GM19467 (cell line): ENCODE results near the gene BEX2.
"Not testable (repeated sequence)": the region's sequence is repeated elsewhere in the genome, so short reads cannot be mapped to it uniquely, and the experiment has no call there.

Experiments
- ATAC-seq: cut with Tn5 transposase; IDR thresholded peaks from one replicate; pipeline ENCODE4 v1.9.1; 2021; ENCODE audit warnings: mild to moderate bottlenecking, moderate library complexity; ENCODE audit not compliant: unreplicated experiment

Gene BEX2

DNA sequence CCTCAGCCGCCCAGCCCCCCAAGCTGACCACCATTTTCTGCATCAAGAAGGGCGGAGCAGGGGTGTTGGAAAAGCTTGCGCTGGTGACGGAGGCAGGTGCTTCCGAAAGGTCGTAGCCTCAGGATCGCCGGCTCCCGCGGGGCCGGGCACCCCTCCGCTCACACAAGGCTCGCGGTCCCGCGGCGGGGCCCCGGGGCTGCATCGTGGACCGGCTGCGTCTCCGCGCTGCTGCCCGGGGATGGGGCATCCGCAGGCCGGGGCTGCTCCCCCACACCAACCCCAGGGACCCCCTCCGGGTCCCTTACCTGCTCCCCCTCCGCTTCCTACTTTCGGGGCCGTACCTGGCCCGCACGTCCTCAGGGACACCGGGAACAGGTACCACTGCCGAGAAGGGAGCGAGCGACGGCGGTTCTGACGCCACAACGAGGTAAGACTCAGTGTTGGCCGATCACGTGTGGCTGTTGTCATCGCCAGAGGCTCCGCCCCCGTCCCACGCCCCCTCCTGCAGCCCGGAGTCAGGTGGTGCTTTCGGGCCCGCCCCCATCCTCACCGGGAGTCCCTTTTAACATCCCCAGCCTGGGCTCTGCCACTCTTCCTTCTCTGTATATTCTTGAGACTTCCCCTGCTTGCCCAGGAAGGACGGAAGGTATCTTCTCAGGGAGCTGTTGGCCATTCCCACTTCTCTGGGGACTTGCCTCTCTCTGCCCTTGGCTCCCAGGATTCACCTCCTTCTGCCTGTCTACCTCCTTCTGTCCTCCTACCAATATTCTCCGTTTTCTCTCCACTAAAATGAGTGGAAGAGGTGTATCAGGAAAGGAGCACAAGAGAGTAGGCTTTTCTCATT lies at the start of gene BEX2:
TSS of gene BEX2 (minus strand) at position 436 of the 844 bp plus-strand sequence. CDS start 1,014 bp downstream, outside the sequence.
- peak; percentile 96 for ATAC-seq

DNA sequence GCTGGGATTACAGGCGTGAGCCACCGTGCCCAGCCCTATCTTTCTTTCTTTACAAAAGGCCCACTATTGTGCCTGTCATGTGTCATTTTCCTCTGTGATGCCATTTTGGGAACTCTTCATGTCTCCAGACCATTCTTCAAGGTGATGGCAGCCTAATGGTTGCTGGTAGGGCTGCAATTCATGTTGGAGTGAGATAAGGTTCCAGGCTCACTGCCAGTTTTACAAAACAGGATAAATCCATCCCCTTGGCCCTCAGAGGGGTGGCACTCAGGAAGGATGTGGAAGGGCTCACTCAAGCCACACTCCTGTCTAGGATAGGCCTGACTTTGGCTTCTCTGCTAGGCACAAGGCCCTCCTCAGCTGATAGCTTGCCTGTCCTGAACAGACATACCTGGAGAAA lies 49.3 kb upstream of the BEX2 start:
- ATAC-seq, result no peak

DNA sequence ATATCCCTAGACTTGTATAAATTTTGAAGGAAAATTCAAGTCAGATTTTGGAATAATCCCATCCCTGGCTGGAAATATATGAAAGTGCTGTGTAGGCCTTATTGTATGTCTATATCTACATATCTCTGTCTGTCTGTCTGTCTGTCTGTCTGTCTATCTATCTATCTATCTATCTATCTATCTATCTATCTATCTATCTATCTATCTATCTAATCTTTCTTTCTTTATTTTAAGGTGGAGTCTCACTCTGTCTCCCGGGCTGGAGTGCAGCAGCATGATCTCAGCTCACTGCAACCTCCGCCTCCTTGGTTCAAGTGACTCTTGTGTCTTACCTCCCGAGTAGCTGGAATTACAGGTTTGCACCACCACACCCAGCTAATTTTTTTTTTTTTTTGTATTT lies 48.8 kb upstream of the BEX2 start:
- ATAC-seq, result not testable (repeated sequence)

DNA sequence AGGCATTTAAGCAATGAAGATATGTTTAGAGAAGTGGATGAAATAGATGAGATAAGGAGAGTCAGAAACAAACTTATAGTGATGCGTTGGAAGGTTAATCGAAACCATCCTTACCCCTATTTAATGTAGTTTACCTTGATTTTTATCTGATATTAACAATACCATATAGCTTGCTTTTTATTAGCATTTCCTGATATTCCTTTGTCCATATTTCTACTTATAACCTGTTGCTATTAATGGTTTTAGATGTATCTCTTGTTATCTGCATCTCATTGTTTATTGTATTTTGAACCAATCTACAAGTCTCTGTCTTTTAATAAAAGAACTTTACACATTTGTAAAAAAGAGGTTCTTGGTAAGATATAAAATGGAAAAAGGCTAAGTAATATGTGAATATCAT lies 47.1 kb upstream of the BEX2 start:
- ATAC-seq, result no peak

DNA sequence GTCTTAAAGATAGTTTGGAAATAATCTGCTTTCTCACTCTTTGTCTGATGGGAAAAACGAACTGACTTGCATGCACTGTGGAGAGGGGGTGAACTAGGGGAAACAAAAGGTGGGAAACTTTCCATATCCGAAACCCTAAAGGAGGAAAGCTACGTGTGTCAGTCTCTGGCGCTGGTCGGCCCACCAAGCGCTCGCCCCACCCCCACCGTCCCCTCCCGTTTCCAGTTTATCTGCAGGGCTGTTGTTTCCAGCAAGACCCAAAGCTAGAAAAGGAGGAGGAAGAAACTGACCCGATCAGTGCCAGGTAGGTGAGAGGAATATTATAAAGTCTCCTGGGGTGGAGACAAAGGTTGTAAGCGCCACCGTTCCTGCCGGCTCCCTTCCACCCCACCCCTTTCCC lies 46.1 kb upstream of the BEX2 start:
- ATAC-seq, result no peak

DNA sequence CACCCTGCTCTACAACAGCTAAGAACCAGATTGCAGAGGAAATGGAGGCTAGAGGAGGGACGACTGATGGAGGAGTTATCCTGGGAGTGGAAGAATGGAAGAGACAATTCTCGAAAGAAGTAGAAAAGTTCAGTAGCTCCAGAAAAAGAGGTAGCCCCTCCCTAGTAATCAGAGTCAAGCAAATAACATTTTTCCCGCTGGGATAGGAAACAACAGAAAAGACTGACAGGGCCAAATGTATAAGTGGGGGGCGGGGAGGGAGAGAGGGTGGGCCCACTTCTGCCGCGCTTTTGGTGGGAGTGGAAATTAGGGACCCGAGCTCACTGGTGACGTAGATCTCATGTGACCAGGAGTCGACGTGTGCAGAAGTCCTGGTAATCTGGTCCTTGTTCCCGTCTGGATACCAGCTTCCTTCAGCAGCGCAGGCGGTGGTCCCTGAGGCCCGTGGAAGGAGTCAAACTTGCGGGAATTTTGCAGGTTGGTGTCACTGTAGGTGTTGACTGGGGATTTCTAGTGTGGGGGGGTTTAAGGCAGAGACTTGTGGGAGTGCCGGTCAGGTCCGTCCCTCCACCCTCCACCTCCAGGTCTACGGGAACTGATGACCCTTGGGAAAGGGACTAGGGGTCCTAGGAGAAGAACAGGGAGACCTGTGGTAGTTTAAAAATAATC lies 45.5 kb upstream of the BEX2 start, which contains the start of gene TCEAL9:
TSS of gene TCEAL9 (plus strand) at position 377 of the 669 bp plus-strand sequence. CDS start 1,179 bp downstream, outside the sequence.
- ATAC-seq, result no peak

DNA sequence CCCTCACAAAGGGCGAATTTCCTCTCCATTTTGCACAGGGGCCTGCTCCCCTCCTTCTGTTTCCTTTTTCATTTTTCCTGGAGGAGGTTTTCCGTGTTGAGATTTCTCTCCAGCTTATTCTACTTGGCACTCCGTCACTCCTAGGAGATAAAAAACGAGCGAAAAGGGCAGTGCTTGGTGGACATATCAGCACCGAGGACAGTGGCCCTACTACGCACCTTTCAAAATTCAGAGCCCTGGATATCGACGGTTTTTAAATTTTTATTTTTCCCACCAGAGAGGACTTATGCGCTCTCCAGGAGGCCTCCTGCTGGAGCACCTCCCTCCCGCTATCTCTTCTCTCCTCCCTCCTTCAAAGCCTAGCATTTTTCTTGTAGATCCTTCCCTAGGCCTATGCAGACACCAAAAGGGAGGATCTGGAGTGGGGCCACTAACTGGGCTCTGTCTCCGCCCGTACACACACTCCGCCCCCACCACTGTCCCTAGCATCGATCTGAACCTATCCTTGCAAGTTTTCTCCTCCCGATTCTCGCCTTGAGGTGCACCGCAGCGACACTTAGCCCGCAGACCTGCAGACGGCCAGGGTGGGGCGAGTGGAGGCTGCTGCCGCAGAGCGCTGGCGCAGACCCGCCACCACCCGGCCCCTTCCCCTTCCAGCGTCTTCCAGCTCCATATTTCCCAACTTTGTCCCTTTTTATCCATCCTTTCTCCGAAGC lies 37.0 kb upstream of the BEX2 start:
- no peak for ATAC-seq

DNA sequence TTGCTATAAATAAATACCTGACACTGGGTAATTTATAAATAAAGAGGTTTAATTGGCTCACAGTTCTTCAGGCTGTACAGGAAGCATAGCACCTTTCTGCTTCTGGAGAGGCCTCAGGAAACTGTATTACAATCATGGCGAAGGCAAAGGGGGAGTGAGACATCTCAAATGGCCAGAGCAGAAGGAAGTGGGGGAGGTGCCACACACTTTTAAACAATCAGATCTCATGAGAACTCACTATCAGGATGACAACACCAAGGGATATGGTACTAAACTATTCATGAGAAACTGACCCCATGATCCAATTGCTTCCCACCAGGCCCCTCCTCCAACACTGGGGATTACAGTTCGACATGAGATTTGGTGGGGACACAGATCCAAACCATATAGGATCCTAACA lies 33.8 kb upstream of the BEX2 start:
- no peak for ATAC-seq

DNA sequence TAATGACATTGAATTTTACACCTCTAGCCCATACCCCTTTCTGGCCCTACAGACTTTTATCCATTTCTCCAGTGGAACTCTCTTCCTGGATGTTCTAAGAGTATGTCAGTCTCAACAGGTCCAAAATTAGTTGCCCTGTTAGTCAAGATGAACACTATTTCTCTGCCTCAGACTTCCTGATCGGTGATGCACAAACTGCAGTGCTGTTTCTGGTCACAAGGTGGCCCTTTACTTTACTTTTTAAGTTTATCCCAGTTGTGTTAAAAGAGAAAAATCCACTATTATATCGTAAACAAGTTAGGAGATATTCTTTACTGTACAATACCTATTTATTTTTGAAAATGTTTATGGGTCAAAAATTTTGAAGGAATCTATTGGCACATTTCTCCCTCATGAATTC lies 32.3 kb upstream of the BEX2 start:
- peak; percentile 63 for ATAC-seq

DNA sequence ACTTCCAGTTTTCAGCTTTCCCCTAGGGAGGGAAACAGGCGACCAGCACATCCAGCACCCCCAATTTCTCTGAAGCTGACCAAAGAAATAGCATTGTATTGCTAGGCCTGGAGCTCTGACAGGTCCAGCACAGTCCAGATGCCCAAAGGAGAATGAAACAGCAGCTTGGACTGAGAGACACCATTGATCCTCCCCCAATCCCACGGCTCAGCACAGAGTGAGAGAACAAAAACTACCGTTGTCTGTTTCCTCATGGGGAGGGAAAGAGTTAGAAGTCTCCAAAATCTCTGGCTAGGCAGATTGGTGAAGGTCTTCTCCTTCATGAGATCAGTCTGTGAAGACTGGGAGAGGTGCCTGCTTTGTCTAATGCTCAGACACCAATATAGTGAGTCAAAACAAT lies 27.9 kb upstream of the BEX2 start:
- ATAC-seq, result no peak

DNA sequence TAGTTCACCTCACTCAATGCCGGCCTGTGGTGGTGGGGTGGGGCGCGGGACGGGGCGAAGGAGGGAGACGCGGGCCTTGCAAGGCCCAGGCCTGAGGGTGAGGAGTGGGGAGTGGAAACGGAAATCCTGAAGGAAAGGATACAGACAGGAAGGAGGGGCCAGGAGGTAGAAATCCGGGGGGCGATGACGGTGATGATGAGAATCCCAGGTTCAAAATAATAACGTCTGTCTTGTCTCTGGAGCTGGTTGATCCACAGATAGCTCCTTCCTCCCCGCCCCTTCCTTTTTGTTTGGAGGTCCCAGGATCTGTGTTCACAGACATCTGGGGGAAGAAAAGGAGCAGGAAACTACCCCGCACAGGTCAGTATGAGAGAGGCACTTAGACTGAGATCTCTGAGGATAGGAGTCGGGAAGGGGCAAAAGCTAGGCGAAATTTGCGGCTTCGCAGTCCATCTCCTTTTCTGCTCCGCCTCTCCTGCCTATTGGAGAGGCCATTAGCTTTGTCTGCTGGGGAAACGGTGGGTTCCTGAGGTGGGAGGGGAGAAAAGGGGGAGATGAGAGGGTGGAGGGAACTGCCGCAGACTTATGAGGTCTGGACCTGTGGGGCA lies 20.0 kb upstream of the BEX2 start:
- ATAC-seq, result no peak

DNA sequence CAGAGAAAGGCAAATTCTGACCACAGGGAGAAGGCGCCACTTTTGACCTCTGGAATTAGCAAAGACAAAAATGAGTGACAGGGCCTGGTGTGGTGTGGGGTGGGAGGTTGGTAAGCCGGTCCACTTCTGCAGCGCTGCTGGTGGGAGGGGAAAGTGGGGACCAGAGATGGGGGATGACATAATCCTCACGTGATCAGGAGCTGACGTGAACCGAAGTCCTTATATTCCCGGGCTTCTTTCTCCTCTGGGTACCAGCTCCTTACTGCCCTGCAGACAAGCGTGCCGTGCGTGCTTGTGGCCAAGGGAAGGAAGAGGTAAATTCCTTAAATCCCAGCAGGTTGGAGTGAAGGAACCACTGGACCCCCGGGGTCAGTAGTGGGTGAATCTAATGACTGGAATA lies 19.2 kb upstream of the BEX2 start, which contains the start of gene TCEAL7:
TSS of gene TCEAL7 (plus strand) at position 249 of the 400 bp plus-strand sequence. CDS start 1,165 bp downstream, outside the sequence.
- ATAC-seq, result no peak

DNA sequence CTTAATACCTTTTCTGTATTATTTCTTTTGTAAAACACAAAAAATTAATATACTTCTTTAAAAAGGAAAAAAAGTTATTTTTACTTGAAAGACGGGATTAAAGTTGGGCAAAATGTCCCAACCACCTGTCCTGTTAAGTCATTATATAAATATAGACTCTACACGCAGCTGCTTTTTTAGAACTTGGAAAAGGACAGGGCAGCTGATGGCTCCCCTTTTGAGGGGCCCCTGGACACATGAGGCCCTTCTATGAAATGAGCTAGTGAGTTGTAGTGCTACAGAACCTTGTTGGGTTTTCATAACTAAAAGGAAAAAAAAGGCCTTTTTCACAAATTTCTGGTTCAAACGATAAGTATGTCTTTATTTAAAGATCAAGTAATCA lies 600 bp upstream of the BEX2 start:
- ATAC-seq, result no peak

DNA sequence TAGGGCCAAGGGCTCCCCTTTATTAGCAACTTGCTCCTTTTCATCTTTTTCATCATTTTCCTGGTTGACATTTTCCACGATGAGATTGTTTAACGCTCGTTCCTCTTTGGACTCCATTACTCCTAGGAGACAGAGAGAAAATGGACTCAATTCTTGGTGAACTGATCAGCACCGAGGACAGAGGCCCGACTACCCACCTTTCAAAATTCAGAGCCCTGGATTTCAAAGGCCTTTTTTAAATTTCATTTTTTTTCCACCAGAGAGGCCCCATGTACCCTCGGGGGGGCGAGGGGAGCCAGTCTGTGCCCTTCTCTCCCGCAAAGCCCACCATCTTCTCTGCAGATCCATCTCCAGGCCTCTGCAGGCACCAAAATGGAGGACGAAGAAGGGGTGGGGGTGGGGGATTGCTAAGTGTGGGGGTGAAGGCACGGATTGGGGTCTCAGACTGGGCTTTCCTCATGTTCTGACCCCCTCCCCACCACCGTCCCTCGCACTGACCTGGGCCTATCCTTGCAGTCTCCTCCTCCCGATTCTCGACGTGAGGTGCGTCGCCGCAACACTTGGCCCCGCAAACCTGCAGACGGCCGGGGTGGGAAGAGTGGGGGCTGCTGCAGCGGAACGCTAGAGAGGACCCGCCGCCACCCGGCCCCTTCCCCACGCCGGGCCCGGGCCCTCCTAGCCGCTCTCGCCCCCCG lies 783 bp downstream of the BEX2 start:
- no peak for ATAC-seq

DNA sequence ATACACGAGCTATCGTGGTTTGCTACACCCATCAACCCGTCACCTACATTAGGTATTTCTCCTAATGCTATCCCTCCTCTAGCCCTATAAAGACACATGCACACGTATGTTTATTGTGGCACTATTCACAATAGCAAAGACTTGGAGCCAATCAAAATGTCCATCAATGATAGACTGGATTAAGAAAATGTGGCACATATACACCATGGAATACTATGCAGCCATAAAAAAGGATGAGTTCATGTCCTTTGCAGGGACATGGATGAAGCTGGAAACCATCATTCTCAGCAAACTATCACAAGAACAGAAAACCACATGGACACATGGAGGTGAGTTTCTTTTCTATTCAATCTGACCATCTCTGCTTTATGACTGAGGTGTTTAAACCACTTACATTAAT lies 5.1 kb downstream of the BEX2 start:
- ATAC-seq, result not testable (repeated sequence)

DNA sequence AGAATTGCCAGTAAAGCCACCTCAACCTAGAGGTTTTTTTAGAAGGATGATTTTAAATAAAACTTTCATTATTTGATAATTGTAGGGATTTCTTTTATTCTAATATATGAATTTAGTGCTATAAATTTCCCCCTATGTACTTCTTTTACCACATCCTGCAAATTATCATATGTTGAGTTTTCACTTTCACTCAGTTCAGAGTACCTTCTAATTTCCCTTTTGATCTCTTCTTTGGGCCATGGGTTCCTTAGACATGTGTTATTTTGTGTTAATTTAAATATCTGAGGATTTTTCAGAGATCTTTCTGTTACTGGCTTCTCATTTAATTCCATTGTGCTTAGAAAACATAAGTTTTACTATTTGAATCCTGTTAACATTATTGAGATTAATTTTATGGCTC lies 6.1 kb downstream of the BEX2 start:
- no peak for ATAC-seq

DNA sequence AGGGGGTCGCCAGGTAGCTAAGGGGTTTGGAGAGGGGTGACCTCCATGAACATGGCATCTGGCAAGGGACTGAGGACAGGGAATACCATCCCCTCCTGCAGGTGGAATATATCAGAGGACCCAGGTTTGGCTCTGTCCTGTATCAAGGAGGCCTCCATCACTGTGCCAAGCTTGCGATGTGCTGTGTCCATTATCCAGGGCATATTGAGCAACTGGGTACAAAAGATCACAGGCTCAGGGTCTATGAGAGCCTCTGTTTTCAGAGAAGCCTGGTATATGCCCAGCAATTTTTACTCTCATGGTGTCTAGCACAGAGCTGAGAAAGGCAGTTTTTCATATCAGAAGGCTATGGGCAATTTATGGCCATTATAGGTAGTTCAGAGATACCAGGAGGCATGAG lies 17.7 kb downstream of the BEX2 start:
- ATAC-seq, result no peak

DNA sequence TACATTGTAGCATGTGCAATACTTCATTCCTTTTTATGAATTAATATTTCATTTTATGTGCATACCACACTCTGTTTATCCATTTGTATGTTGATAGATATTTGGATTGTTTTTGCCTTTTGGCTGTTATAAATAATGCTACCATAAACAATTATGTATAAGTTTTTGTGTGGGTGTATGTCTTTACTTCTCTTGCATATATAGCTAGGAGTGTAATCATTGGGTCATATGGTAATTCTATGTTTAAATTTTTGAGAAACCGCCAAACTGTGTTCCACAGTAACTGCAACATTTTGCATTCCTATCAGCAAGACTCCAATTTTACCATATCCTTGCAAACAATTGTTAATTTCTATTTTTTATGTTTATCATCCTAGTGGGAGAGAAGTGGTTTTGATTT lies 31.2 kb downstream of the BEX2 start:
- ATAC-seq, result no peak

DNA sequence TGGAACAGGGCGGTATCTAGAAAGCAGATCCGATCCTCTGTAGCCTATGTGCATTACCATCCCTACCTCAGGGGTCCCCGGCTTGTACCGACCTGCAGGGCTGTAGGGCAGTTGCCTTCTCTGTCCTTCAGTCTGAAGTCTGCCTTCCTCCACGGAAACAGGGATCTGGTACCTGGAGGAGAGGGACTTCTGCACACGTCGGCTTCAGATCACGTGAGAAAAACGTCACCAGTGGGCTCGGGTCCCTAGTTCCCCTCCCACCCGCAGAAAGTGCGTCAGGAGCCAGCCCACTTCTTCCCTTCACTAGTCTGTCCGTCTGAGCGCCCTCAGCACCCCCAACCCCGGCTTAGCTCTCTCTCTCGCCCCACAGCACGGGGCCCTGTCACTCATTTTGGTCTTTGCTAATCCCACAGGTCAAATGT lies 34.2 kb downstream of the BEX2 start, which contains the start of gene TCEAL5:
TSS of gene TCEAL5 (minus strand) at position 170 of the 422 bp plus-strand sequence. CDS start 2,187 bp downstream, outside the sequence.
- no peak for ATAC-seq

DNA sequence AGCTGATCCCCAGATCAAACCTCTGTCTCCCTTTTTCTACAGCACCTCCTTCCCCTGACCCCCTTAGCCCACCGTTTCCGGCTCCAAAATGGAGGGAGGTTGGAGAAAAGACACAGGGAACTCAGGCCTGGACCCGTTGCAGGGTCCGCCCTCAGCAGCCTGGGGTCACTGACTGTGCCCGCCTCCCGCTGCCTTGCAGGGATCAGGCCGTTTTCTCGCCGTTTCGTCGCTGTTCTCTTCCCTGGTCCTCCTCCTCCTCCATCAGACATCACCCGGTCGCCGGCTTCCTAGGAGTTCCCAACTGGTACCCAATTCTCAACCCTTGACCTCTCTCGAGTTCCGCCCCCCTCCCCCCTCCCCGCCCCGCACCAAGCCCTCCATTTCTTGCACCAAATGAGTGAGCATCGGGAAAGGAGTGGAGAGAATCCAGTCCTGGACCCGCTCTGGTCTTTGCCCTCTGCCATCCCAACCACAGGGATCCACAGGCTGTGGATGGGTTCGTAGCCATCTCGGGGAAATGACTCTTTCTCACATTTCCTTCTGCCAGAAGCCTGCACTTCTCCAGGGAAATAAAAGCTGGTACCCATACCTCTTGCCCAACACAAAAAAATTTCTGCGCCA lies 34.7 kb downstream of the BEX2 start:
- no peak for ATAC-seq
